ENCODE data around the gene SIAH1. TPM values are rescaled to one million over a fixed set of nuclear protein-coding genes. Genes with fewer than 3 reads are reported as not detected.

The SIAH1 gene
- total and polyA plus RNA-seq, 9 of the 15 experiments (the other 6 are each of a cell fraction or from before 2014, with no cell fraction given), result 4.1 to 14.3 (median 12.5) TPM

DNA sequence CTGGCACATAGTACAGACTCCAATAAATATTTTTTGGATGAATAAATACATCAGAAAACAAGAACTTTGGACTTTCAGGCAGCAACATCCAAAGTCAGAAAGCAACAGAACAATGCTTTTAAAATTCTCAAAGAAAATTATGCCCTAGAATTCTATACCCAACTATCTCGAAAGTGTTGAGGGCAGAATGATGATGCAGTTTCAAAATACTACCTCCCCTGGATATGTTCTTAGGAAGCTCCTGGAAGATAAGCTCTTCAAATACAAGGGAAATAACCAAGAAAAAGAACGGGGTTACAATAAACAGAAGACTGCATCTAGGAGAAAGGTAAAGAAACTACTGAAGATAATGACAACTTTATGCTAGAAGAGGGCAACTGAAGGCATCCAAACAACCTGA is 11.0 kb downstream of the SIAH1 start (continued):
- no peak for TF ChIP-seq MAZ (CRISPR knock-in tag; conservative IDR thresholded peaks at IDR 0.05 in 1 of 2, IDR thresholded peaks at IDR 0.05 in 1 of 2)
- TF ChIP-seq HMG20A (CRISPR knock-in tag; conservative IDR thresholded peaks at IDR 0.05), result no peak
- peak; percentile 62 for TF ChIP-seq PRDM10 (IDR thresholded peaks at IDR 0.05; ENCODE audit: partially characterized antibody)
- TF ChIP-seq ZZZ3 (IDR thresholded peaks at IDR 0.05), result no peak
- TF ChIP-seq PCBP1 (IDR thresholded peaks at IDR 0.05; ENCODE audit: low read depth, low read length, poor library complexity, severe bottlenecking), result no peak
- no peak for TF ChIP-seq POLR3A (IDR thresholded peaks at IDR 0.05; ENCODE audit: borderline replicate concordance, extremely low read depth, insufficient read depth, insufficient read length)
- no peak for TF ChIP-seq CEBPB (tag; IDR thresholded peaks at IDR 0.05)
- no peak for TF ChIP-seq RBBP5 (IDR thresholded peaks at IDR 0.05; ENCODE audit: borderline replicate concordance, insufficient read depth, low read length, poor library complexity, severe bottlenecking)
- TF ChIP-seq, protein P1, sequence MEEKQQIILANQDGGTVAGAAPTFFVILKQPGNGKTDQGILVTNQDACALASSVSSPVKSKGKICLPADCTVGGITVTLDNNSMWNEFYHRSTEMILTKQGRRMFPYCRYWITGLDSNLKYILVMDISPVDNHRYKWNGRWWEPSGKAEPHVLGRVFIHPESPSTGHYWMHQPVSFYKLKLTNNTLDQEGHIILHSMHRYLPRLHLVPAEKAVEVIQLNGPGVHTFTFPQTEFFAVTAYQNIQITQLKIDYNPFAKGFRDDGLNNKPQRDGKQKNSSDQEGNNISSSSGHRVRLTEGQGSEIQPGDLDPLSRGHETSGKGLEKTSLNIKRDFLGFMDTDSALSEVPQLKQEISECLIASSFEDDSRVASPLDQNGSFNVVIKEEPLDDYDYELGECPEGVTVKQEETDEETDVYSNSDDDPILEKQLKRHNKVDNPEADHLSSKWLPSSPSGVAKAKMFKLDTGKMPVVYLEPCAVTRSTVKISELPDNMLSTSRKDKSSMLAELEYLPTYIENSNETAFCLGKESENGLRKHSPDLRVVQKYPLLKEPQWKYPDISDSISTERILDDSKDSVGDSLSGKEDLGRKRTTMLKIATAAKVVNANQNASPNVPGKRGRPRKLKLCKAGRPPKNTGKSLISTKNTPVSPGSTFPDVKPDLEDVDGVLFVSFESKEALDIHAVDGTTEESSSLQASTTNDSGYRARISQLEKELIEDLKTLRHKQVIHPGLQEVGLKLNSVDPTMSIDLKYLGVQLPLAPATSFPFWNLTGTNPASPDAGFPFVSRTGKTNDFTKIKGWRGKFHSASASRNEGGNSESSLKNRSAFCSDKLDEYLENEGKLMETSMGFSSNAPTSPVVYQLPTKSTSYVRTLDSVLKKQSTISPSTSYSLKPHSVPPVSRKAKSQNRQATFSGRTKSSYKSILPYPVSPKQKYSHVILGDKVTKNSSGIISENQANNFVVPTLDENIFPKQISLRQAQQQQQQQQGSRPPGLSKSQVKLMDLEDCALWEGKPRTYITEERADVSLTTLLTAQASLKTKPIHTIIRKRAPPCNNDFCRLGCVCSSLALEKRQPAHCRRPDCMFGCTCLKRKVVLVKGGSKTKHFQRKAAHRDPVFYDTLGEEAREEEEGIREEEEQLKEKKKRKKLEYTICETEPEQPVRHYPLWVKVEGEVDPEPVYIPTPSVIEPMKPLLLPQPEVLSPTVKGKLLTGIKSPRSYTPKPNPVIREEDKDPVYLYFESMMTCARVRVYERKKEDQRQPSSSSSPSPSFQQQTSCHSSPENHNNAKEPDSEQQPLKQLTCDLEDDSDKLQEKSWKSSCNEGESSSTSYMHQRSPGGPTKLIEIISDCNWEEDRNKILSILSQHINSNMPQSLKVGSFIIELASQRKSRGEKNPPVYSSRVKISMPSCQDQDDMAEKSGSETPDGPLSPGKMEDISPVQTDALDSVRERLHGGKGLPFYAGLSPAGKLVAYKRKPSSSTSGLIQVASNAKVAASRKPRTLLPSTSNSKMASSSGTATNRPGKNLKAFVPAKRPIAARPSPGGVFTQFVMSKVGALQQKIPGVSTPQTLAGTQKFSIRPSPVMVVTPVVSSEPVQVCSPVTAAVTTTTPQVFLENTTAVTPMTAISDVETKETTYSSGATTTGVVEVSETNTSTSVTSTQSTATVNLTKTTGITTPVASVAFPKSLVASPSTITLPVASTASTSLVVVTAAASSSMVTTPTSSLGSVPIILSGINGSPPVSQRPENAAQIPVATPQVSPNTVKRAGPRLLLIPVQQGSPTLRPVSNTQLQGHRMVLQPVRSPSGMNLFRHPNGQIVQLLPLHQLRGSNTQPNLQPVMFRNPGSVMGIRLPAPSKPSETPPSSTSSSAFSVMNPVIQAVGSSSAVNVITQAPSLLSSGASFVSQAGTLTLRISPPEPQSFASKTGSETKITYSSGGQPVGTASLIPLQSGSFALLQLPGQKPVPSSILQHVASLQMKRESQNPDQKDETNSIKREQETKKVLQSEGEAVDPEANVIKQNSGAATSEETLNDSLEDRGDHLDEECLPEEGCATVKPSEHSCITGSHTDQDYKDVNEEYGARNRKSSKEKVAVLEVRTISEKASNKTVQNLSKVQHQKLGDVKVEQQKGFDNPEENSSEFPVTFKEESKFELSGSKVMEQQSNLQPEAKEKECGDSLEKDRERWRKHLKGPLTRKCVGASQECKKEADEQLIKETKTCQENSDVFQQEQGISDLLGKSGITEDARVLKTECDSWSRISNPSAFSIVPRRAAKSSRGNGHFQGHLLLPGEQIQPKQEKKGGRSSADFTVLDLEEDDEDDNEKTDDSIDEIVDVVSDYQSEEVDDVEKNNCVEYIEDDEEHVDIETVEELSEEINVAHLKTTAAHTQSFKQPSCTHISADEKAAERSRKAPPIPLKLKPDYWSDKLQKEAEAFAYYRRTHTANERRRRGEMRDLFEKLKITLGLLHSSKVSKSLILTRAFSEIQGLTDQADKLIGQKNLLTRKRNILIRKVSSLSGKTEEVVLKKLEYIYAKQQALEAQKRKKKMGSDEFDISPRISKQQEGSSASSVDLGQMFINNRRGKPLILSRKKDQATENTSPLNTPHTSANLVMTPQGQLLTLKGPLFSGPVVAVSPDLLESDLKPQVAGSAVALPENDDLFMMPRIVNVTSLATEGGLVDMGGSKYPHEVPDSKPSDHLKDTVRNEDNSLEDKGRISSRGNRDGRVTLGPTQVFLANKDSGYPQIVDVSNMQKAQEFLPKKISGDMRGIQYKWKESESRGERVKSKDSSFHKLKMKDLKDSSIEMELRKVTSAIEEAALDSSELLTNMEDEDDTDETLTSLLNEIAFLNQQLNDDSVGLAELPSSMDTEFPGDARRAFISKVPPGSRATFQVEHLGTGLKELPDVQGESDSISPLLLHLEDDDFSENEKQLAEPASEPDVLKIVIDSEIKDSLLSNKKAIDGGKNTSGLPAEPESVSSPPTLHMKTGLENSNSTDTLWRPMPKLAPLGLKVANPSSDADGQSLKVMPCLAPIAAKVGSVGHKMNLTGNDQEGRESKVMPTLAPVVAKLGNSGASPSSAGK (IDR thresholded peaks at IDR 0.05), result no peak
- TF ChIP-seq HNRNPH1 (optimal IDR thresholded peaks at IDR 0.05; ENCODE audit: low read depth, low read length), result no peak
- peak; percentile 49; the same call in 1 of the 2 replicates for TF ChIP-seq ZFP1 (CRISPR knock-in tag; IDR thresholded peaks at IDR 0.05)
- peak; percentile 30; the same call in 1 of the 2 replicates for TF ChIP-seq MAFF (IDR thresholded peaks at IDR 0.05; ENCODE audit: low read length)
- no peak for TF ChIP-seq ZNF707 (CRISPR knock-in tag; conservative IDR thresholded peaks at IDR 0.05)

All from K562 (cell line).